Right renal cortex interstitium (tissue), 3 donors: Measurements from ENCODE around the gene CARF. TPM values are rescaled to one million over a fixed set of nuclear protein-coding genes. Genes with fewer than 3 reads are reported as not detected.
"Not testable (repeated sequence)": the region's sequence is repeated elsewhere in the genome, so short reads cannot be mapped to it uniquely, and the experiment has no call there.

Experiments
- DNase-seq, 3 donors: peaks; one replicate each; pipeline ENCODE4 v3.0.0-alpha.2; 2013; ENCODE audit warnings: low read depth in 3 of 3, low spot score in 2 of 3
- polyA plus RNA-seq, 3 donors: library from polyadenylated mRNA; unstranded; fragments of 120-200 nt; gene quantifications; one replicate each; pipeline ENCODE4 v1.2.1, GENCODE V29; 2013; ENCODE audit not compliant: insufficient read length in 3 of 3

CARF gene
- polyA plus RNA-seq, 3 donors: 13.7 to 16.2 (median 15.1) TPM

DNA sequence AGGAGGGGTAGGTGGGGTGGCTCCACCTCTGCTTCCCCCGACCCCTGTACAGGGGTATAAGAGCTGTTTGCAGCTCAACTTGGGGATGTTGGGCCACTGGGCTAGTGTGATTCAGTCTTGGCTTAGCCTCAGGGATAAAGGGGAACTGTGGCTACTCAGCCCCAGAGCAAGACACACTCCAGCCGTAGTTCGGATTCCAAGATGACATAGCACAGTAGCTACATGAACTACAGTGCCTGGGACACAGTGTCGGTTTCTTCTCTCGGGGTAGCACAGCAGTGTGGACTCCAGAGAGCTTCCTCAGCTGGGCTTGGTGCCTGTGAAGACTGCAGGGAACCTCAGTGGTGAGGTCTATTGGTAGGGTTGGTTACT lies 21.1 kb downstream of the CARF start:
- no peak for DNase-seq

GRCh38 chr2:202933958-202934357 lies 21.9 kb downstream of the CARF start:
- no peak for DNase-seq

GRCh38 chr2:202934456-202934855 lies 22.4 kb downstream of the CARF start:
- no peak for DNase-seq

DNA sequence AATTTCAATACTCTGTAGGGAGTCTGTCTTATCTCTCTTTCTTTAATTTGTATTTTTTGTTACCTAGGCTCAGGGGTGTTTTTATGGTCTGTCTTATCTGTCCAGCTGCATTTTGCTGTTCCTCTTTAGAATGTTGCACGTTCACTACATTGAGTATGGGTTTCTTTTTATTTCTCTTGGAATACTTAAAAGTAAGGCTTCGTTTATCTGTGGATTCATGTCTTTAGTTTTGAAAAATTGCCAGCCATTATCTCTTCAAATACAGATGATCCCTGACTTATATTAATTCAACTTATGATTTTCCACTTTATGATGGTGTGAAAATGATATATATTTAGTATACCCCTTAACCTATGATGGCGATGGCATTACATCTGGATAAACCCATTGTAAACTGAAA lies 26.9 kb downstream of the CARF start:
- DNase-seq: no peak

GRCh38 chr2:202941771-202942170 lies 29.7 kb downstream of the CARF start:
- no peak for DNase-seq

DNA sequence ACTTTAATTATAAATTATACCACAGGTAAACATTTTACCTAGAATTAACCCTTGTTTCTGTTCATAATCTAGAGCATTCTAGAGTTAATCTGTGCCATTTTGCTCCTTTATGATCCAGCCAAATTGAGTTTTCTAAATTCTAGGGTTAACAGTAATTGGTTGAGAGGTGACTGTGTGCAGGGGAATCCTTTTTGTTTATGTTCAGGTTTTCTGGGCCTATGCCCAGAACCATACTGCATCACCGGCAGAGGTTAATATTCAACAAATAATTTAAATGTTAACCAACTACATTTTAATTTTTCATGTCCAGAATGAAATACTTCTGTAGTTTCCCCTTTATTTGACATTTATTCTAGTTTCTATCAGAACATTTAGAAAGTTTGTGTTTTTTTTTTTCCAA lies 32.3 kb downstream of the CARF start:
- DNase-seq: no peak

- no peak for DNase-seq
Measured at GRCh38 chr2:202944816-202945215, 32.7 kb downstream of the CARF start.

DNA sequence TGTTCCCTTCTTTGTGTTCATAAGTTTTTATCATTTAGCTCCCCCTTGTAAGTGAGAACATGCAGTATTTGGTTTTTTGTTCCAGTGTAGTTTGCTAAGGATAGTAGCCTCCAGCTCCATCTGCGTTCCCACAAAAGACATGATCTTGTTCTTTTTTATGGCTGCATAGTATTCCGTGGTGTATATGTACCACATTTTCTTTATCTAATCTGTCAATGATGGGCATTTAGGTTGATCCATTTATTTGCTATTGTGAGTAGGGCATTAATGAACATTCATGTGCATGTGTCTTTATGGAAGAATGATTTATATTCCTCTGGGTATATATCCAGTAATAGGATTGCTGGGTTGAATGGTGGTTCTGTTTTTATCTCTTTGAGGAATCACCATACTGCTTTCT lies 33.4 kb downstream of the CARF start:
- no peak for DNase-seq

- DNase-seq: not testable (repeated sequence)
Measured at GRCh38 chr2:202949333-202949732, 37.3 kb downstream of the CARF start.

- no peak for DNase-seq
Measured at GRCh38 chr2:202950592-202950991, 38.5 kb downstream of the CARF start.

DNA sequence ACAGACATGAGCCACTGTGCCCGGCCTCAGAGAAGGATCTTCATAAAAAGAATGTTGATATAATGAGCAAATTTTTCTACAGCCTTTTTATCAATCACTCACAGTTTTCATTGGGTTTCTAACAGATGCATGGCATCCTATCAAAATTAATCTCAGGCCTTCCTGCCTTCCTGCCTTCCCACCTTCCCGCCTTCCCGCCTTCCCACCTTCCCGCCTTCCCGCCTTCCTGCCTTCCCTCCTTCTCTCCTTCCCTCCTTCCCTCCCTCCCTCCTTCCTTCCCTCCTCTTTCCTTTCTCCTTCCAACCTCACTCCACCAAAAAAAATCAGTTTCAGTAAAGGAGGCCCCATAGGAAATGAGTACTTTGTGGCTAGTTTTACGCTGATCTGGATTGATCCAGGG lies 48.4 kb downstream of the CARF start:
- DNase-seq: no peak

GRCh38 chr2:202963712-202964111 lies 51.6 kb downstream of the CARF start:
- DNase-seq: no peak

DNA sequence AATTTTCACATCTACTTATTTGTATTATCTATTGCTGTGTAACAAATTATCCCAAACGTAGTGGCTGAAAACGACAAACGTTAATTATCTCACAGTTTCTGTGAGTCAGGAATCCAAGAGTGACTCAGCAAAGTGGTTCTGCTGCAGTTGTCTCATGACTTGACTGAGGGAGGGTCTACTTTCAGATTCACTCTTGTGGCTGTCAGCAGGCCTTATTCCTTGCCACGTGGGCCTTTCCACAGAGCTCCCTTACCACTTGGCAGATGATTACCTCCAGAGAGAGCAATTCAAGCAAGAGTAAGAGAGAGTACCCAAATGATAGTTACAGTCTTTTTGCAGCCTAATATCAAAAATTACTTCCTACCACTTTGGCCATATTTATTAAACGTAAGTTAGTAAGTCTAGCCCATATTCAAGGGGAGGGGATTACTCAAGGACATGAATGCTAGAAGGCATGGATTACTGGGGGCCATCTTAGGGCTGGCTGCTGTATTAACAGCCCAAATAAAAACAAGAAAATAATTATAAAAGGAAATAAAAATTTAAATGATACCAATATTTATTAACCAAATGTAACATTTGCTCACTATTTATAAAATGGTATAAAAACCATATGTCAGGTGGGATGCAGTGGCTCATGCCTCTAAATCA lies 53.9 kb downstream of the CARF start:
- no peak for DNase-seq

DNA sequence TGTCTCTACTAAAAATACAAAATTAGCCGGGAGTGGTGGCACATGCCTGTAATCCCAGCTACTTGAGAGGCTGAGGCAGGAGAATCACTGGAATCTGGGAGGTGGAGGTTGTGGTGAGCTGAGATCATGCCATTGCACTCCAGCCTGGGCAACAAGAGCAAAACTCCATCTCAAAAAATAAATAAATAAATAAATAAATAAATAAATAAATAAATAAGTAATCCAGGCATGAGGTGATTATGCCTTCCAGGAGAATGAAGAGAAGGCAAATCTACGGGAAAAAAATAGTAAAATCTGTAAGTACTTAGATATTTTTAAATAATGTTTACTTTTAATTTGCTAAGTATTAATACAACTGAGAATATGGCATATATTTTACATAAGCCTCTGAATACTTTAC lies 57.3 kb downstream of the CARF start:
- DNase-seq: not testable (repeated sequence)

DNA sequence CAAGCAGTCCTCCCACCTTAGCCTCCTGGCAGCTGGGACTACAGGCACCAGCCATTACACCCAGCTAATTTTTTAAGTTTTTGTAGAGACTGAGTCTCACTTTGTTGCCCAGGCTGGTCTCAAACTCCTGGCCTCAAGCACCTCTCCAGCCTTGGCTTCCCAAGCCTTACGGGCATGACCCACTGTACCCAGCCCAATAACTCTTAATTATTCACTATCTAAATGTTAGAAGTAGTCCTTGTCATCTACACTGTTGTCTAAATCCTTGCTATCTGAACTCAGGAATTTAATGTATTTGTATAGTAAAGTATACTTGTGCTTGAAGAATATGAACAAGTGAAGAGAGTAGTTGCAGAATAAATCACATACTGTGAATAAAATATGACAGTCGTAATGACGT lies 64.7 kb downstream of the CARF start:
- no peak for DNase-seq

DNA sequence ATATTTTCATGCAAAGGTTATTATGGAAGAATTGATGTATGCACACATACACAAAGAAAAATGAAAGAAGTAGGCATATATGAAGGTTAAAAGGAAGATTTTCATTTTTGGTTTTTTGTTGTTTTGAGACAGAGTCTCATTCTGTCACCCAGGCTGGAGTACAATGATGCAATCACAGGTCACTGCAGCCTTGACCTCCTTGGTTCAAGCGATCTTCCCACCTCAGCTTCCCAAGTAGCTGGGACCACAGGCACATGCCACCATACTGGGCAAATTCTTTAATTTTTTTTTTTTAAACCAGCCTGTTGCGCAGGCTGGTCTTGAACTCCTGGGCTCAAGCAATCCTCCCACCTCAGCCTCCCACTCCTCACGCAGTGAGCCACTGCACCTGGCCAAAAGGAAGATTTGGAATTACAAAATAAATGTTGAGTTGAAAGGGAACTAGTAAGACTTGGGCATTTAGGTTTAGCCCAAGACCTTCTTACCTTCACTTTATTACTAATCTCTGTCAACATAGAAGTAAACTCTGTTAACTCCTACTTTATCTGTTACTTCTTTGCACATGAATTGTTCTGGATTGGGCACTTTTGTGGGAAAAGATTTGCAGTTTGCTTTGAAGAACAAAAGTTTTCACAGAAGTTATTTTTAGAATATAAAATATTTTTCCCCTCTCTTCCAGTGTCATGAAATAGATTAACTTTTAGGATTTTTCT lies 70.9 kb downstream of the CARF start:
- DNase-seq: no peak

GRCh38 chr2:202989749-202990148 lies 77.7 kb downstream of the CARF start:
- DNase-seq: no peak

DNA sequence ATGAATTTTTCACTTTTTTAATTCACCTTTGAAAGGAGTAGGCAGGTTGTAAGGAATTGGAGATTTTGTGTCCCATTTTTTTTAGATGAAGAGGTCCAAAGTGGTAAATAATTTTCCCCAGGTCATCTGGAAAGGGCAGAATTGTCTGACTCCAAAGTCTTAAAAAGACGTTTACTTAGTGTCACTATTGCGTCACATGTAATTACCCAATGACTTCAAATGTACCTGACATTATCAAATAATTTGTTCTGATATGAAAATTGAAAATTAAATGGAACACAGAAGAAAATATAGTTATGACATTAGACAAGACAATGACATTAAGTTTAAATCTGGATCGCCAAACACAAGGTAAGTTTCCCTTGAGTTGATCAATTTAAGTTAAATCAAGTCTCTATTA lies 78.4 kb downstream of the CARF start:
- DNase-seq: no peak

DNA sequence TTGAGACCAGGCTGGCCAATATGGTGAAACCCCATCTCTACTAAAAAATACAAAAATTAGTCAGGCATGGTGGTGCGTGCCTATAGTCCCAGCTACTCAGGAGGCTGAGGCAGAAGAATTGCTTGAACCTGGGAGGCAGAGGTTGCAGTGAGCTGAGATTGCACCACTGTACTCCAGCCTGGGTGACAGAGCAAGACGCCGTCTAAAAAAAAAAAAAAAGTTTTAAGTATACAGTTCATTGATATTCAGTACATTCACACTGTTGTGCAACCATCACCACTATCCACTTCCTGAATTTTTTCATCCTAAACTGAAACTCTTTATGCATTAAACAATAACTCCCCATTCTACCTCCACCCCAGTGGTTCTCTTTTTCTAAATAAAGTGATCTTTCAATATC lies 85.0 kb downstream of the CARF start:
- not testable (repeated sequence) for DNase-seq

DNA sequence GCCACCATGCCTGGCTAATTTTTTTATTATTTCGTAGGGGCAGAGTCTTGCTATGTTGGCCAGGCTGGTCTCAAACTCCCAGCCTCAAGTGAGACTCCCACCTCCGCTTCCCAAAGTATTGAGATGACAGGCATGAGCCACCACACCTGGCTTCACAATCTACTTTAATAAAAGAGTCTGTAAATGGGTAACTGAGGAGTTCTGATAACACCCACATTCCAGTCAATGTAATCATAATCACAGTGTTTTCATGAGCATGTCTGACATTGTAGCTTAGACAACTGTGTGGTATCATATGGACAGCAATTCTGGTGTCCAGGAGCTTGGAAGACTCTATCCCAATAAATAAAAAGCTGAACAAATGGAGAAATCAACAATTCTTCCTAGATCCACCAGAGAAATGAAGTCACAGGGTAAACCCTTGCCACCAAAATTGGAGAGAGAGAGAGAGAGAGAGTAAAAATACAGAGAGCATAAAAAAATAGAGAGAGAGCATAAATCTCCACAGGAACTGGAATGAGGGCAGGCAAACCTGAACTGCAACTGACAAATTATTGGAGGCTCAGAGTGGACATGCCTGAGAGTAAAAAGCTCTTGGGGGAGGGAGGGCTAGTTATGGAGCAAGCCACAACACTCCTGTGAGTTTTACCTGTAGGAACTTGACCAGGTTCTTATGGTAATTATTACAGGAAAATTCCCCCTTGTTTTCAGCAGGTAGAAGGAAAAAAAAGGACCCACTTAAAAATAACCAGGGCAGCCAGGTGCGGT lies 90.2 kb downstream of the CARF start:
- no peak for DNase-seq

GRCh38 chr2:203003716-203004115 lies 91.6 kb downstream of the CARF start:
- no peak for DNase-seq
